NCI-H187 (cell line): ENCODE data around the gene SARNP.
"Not testable (repeated sequence)": the region's sequence is repeated elsewhere in the genome, so short reads cannot be mapped to it uniquely, and the experiment has no call there.

Source experiments
- DNase-seq, 2 experiments: peaks; one replicate each; lab custom pipeline; 2025; lab: John Stamatoyannopoulos, UW

The SARNP gene, protein sequence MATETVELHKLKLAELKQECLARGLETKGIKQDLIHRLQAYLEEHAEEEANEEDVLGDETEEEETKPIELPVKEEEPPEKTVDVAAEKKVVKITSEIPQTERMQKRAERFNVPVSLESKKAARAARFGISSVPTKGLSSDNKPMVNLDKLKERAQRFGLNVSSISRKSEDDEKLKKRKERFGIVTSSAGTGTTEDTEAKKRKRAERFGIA

DNA sequence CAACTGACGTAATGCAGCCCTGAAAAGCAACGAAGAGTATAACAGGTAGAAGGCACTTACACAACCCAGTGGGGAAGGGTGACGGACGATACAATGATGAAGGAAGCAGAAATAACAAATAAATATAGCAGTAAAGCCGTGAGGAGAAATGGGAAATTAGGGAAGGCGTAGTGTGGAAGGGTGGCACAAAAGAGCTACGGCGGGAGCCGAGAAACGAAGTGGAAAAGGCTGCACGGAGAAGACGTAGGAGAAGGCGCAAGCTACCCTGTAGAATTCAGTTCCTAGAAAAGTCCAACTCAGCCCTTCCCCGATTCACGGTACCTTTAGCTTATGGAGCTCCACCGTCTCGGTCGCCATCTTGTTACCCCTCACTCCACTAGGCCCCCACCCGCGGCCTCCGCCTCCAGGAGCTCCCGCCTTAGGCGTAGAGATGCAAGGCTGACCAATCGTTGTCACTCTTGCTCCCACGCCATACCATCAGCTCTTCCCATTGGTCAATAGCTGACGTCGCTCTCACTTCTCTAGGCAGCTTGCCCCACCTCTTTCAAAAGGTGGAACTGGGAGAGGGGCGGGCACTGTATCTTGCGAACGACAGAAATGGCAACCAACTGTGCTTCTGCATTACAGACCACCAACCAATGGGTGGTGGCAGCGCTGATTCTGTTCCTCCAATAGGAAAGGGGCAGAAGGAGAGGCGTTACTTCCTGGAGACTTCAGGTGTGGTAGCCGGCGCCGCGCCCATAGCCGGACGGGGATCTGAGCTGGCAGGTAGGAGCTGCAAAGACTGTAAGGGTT, at the start of gene SARNP, which contains the start of gene ORMDL2:
SARNP (minus strand) TSS at position 380 of the 795 bp plus-strand sequence; CDS start at position 357, 23 bp downstream.
ORMDL2 (plus strand) TSS at position 697 of the 795 bp plus-strand sequence. CDS start 959 bp downstream, outside the sequence.
- DNase-seq = peak; percentile 98 to 99

DNA sequence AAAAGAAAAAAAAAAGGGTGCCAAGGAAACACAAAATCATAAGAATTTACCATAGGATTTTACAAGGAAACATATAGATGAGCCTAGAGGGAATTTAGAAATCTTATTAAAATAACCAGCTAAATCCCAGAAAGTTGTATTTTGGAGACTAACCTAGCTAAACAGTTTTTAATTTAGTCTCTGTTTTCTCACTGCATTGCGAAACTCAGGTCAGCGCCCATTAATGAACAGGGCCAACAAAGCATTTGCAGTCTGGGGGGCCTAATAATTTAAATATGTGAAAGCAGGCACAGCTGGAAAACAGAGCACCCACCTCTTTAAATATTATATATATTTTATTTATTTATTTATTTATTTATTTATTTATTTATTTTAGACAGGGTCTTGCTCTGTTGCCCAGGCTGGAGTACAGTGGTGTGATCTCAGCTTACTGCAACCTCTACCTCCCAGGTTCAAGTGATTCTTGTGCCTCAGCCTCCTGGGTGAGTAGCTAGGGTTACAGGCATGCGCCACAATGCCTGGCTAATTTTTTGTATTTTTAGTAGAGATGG, 49.0 kb upstream of the SARNP start:
- DNase-seq = not testable (repeated sequence)

DNA sequence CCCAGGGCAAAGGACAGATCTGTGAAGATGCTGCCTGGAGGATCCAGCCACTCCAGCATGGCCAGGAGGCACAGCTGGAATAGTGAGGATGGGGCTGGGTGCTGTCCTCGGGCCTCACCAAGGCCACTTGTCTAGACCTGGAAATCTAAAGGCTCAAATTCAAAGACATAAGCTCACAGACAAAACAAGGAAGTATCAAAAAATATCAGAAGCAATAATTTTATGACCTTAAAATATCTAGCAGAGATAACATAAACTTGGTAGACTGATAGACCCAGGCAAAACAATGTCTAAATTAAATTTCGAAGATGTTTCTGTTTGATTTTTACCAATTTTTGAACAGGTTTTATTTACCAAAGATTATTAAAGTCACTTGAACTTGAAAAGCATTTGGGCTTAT, 47.8 kb upstream of the SARNP start:
- no peak for DNase-seq

DNA sequence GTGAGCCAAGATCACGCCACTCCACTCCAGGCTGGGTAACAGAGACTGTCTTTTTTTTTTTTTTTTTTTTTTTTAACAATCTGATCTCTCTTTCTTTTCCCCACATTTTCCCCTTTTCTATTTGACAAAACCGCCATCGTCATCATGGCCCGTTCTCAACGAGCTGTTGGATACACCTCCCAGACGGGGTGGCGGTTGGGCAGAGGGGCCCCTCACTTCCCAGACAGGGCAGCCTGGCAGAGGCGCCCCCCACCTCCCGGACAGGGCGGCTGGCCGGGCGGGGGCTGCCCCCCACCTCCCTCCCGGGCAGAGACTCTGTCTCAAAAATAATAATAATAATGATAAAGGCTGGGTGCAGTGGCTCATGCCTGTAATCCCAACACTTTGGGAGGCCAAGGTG, 45.4 kb upstream of the SARNP start:
- not testable (repeated sequence) for DNase-seq

DNA sequence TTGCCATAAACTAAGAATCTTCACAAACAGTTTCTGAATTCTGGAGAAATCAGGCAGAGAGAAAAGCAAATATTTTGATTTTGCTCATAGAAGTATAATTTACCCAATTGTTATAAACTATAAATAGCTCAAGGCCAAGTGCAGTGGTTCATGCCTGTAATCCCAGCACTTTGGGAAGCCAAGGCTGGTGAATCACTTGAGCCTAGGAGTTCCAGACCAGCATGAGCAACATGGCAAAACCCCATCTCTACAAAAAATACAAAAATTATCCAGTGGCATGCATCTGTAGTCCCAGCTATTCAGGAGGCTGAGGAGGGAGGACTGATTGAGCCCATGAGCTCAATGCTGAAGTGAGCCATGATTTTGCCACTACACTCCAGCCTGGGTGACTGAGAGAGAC, 44.8 kb upstream of the SARNP start:
- no peak for DNase-seq

DNA sequence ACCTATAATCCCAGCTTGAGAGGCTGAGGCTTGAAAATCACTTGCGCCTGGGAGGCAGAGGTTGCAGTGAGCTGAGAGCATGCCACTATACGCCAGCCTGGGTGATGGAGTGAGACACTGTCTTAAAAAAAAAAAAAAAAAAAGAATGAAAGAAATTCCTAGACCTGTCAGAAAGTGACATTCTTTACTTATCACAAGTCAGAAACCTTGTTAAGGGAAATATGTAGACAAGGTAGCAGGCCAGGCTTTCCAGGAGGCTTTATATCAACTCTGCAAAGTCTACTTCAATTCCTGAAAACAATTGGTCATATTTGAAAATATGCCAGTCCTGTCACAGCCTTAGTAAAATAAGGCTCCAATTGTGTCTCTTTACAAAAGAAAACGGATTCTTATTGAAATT, 44.3 kb upstream of the SARNP start:
- no peak for DNase-seq

DNA sequence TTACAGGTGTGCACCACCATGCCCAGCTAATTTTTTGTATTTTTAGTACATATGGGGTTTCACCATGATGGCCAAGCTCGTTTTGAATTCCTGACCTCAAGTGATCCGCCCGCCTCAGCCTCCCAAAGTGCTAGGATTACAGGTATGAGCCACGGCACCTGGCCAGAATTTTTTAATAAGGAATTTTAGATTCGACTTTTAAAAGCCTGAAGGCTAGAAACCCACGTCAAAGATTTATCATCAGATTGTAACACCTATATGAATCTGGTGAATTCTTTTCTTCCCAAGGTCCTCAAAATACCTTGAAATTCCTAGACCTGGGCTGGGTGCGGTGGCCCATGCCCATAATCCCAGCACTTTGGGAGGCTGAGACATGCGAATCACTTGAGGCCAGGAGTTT, 43.9 kb upstream of the SARNP start:
- no peak for DNase-seq

DNA sequence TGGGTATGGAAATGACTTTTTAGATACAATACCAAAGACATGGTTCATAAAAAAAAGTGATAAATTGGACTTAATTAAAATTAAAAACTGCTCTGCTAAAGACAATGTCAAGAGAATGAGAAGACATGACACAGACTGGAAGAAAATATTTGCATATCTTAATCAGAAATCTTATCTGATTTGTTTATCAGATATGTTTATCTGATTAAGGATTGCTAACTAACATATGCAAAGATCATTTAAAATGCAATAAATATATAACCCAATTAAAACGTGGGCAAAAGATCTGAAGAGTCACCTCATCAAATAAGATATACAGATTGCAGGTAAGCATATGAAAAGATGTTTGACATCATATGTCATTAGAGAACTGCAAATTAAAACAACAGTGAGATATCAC, 35.2 kb upstream of the SARNP start:
- DNase-seq = no peak

DNA sequence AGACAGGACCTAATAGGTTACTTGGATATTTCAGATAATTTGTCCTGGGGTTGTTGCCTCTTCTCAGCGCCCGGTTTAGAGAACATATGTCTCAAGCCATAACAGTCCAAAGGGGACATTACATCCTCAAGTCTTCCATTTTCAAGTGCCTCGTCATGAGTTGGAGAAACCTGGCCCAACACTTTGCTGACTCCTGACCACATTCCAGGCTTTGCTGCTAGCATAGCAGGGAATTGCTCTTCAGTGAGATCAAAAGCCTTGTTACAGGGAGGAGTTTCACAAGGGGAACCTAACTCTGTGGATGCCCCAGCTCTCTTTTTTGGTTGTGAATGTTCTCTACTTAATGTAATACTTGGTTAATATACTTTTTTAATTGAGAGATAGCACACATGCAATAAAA, 33.4 kb upstream of the SARNP start:
- no peak for DNase-seq

DNA sequence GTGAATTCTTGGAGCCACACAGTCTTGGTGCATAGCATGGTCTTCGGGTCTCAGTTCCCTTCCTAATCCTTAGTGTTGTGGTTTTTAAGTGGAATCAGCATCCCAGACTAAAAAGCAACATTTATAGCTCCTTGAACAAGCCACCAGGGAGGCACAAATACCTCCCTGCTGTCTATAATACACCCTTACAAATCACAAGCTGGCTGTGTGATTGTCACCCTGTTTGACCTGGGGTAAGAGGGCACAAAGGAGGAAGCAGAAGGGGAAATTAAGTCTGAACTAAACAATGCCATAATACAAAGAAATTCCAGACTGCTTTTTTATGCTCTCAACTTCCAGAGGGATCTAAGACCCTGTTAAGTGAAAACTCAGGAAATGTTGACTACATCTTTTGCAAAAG, 32.9 kb upstream of the SARNP start:
- no peak for DNase-seq

DNA sequence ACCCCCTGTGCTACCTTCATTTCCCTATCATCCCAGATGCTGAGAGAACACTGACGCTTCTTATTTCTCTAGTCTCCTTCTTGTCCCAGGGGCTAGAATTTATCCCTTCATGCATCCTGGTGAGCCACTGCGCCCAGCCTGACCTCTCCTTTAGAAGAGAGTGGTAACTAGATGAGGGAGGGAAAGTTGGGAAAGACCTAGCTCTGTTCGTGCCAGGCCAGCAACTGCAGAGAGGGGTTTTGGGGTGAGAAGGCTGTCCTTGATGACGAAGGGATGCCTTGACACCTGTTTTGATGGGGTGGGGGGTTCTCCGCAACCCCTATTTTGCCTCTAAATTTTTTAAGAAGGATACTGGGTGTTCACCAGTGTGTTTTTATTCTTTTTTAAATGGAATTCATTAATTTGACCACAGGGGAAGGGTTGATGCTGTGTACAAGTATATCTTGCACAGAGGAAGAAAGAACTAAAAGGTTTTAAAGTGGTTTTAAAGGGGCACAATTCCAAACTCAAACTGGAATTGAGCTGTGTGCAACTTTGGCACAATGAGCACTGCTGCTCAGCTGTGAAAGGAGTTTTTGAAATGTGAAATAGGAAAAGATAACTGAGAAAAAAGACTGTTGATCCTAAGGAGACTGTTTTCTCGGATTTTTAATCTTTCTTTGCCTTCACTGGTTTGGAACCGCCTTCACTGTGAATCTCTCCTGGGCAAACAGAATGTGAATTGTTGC, 32.3 kb upstream of the SARNP start:
- DNase-seq = no peak

DNA sequence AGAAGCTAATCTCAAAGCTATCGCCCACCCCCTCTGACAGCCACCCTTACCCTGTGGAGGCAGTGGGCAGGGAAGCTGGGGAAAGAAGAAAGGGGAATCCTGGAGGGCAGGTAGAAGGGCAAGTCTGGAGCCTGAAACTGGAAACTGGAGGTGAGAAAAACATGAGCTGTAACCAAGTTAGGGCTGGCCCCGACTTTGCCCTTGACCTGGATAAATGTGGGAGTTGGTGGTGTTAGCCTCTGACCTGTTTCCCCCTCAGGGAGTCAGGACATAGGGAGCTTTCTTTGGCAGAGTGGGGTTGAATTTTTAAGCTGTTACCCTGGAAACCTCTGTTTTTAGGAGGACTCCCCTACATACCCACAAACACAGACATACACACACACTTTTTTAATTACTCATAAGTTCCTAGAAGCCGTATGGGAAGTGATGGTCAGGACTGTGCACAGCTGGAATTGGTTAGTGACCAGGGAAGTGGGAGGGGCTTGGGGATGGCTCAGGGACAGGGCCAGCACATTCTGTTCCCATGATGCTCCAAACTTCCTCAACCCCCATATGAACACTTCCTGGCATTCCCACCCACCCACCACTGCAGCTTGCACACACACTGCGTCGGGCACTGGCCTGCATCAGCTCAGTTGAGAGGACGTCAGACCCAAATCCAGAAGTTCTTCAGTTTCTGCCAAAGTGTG, 30.2 kb upstream of the SARNP start:
- no peak for DNase-seq

DNA sequence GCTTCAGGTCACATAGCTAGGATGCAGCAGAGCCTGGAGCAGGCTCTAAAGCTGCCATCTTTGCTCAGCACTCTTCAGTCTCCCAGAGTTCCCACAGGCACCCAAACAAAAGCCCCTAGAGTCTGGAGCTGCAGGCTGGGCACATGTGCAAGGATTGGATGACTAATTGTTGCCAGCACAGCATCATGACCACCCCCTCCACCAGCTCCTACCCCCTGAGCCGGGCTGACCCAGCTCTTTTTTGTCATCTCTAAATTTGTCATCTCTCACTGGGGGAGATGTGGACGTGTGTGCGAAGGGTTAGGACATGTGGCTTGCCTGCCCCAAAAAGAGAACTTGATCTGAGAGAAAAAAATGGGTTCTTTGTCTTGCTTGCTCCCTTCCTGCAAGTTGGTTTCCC, 29.5 kb upstream of the SARNP start:
- DNase-seq = no peak

DNA sequence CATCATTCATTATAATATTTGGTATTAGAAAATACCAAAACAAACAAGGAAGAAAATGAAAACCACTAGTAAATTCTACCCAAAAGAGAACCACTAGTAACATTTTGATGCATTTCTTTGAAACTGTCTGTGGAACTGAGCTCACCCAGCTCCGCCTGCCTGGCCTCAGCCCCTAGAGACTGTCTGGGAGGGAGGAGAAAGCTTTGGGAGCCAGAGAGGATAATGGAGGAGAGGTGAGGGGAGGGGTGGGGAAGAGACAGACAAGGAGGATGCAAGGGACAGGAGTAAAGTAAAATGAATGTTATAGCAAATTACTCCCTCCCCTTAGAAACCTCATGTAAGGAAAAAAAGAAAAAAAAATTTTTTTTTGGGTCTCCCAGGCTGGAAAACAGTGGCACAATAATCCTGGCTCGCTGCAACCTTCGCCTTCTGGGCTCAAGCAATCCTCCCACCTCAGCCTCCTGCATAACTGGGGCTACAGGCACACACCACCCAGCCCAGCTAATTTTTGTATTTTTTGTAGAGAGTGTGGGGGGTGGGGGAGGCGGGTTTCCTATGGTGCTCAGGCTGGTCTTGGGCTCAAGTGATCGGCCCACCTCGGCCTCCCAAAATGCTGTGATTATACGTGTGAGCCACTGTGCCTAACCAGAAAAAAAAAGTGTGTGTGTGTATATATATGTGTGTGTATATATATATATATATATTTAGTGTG, 28.4 kb upstream of the SARNP start:
- no peak for DNase-seq

DNA sequence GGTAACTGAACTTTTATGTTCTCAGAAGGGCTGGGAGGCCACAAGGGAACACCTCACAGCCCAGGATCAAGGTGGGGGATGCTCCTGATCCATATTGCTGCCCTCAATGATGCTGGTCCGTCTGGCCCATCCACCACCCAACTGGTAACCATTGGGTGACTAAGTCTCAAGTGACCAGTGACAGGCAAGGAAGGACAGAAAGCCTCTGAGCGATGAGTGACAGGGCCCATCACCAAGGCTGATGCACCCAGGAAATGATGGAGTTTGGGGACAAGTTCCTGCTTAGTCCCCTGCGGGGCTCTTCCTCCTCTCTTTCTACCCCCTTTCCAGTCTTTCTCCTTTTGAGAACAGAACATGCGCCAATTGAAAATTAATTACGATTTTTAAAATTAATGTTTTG, 27.8 kb upstream of the SARNP start:
- DNase-seq = no peak

DNA sequence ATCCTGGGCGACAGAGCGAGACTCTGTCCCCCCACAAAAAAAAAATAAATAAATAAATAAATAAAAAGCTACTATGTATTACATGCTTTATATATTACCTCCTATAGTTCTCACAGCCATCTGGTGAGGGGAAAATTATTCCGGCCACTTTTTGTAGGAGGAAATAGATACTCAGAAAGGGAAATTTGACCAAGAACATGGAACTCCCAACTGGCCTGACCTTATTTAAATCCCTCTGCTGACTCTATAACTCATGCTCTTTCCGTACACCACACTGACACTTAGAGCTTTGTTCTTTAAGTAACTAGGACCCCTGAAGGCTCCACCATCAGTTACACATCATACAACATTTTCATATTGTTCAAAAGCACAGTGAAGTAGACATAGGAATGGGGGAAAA, 27.4 kb upstream of the SARNP start:
- no peak for DNase-seq

DNA sequence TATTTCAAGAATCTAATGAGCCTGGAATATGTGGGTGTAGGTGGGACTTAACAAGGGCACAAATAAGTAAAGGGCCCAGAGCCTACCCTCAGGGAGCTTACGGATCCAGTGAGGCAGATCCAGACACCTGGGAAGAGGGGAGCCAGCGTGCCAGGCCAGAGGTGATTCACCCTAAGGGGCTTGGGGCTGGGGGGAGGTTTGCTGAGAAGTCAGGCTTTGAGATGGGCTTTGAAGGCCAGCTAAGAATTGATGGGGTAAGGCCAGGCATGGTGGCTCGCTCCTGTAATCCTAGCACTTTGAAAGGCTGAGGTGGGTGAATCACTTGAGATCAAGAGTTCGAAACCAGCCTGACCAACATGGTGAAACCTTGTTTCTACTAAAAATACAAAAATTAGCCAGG, 25.9 kb upstream of the SARNP start:
- no peak for DNase-seq

DNA sequence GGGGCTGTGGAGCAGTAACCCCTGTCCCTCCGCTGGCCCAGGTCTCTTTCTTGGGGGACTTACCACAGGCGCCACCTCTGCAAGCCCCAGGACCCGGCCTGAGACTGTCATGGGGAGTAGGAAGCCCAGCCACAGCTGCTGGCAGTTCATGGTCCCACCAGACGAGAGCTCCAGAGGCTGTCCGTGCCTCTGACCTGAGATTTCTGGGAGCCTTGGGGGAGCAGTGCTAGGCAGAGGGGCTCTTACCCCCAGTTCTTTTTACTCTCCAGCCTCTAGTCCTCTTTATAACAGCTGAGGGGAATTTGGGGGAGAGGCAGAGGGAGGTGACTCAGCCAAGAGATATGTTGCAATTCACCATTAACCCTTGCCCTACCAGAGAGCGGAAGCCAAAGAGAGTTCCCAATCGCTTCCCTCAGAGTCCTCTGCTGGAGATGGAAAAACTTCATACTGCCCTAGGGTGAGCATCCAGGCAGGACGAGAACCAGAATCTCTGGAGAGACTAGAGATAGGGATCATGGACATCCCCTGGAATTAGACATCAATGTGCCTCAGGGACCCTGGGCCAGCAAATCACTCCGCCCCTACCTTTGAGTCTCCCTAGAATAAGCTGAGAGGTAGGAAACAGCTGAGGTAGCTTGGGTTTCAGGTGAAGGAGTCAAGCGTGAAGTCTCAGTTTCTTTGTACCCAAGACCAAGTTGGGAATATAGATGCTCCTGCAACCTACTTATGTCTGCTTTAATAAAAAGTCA, 25.3 kb upstream of the SARNP start, which contains the start of gene MMP19:
MMP19 (minus strand) TSS at position 256 of the 749 bp plus-strand sequence; CDS start at position 150, 106 bp downstream.
- DNase-seq = no peak

DNA sequence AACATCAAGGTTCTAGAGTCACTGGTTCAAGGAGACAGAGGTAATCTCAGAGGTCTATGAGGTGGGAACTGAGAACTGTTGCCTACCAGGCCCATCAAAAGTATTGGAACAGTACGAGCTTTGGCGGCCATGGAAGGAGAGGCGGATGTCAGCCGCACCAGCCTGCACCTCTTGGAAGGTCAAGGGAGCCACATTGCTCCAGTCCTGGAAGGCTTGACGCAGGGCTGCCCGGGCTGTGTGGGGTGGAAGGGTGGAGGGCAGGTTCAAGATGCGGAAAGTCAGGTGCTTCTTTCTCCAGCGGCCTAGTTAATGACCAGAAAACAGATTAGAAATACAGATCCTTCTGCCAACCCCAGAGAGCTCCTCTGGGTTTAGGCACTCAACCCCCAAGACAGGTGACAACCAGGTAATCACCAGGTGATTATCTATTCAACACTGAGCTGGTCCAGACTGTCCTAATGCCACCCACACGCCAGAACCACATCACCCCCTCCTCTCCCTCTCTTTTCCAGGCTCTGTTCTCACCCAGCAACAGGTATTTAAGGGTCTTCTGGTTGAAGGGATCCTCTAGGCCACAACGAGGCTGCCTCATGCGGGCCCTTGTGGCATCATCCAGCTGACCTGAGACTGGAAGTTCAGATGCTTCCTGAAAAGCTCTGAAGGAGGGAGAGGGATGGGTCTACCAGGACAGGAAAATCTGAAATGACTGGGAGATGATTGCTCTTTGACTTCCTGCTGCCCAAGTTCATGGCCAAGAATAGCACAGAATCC, 23.2 kb upstream of the SARNP start:
- no peak for DNase-seq
